Bladder microvascular endothelial cell (primary cell): Measurements from ENCODE around the gene PPP1R13B. TPM values are rescaled to one million over a fixed set of nuclear protein-coding genes. Genes with fewer than 3 reads are reported as not detected.

Source experiments
- total RNA-seq: library from RNA; depleted of rRNA; stranded (reverse); fragments of >200 nt; gene quantifications from 2 replicates; pipeline ENCODE4 v1.2.3, GENCODE V29; 2014

PPP1R13B gene
- total RNA-seq = 11.5 and 25.5 TPM in 2 replicates

DNA sequence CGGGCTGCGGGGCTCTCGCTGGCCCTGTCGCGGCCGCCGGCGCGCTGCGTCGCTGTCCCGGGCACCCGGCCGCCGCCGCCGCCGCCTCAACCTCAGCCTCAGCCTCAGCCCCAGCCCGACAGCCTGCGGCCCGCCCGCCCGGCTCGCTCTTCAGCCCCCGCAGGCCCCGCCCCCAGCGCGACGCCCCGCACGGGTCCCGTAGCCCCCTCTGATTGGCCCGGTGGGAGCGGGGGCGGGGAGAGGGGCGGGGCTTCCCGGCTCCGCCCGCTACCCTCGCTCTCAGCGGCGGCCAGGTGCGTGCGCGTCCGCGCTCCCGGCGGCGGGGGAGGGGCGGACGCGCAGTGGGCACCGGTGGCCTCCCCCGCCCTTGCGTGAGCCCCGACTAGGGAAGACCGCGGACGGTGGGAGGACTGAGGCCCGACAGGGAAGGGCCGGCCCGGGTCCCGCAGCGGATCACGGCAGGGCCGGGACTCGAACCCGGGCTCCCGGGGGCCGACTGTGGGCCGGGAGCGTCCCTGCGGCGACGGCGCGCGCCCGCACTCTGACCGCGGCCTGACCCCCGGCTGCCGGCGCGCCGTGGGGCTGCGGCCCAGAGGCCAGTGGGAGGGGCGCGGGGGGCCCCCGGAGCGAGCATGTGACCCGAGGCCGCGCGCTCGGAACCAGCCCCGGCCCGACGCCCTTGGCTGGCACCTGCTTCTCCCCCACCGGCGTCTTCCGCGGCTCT, at the start of gene PPP1R13B:
TSS of gene PPP1R13B (minus strand) at position 125 of the 724 bp plus-strand sequence. CDS start 268 bp downstream, outside the sequence.

GRCh38 chr14:103715052-103716000, 132.0 kb downstream of the PPP1R13B start, which contains the start of the genes XRCC3 and ZFYVE21:
XRCC3 (minus strand) TSS chr14:103715451; CDS start chr14:103711087, 4,364 bp downstream.
ZFYVE21 (plus strand) TSS chr14:103715810; CDS start chr14:103715842, 32 bp downstream.

Other genes with a start within 250 kb of the PPP1R13B start
- gene KLC1, start 218.4 kb downstream of the PPP1R13B start, total RNA-seq = 184 and 300 TPM in 2 replicates
- 13.5 and 17.6 TPM in 2 replicates for gene XRCC3, start 132.1 kb downstream of the PPP1R13B start, total RNA-seq
- 70.4 and 83.5 TPM in 2 replicates for gene ZFYVE21, start 131.8 kb downstream of the PPP1R13B start, total RNA-seq
- gene TDRD9, start 80.9 kb upstream of the PPP1R13B start, total RNA-seq = 0.06 and 0.32 TPM in 2 replicates
- not detected in 2 replicates for gene RD3L, start 95.0 kb upstream of the PPP1R13B start, total RNA-seq
- gene ASPG, start 238.1 kb upstream of the PPP1R13B start, total RNA-seq = not detected in 2 replicates